Muscle of arm (tissue), 12 donors: ENCODE data around the gene CCL16. TPM values are rescaled to one million over a fixed set of nuclear protein-coding genes. Genes with fewer than 3 reads are reported as not detected.
"Not testable (repeated sequence)": the region's sequence is repeated elsewhere in the genome, so short reads cannot be mapped to it uniquely, and the experiment has no call there.

Source experiments
- DNase-seq: peaks from one replicate; pipeline ENCODE4 v3.0.0-alpha.2; 2013
- polyA plus RNA-seq, 12 donors: library from polyadenylated mRNA; unstranded; fragments of 120-200 nt; gene quantifications; one replicate each; pipeline ENCODE4 v1.2.1, GENCODE V29; 2013; ENCODE audit not compliant: insufficient read length in 12 of 12

Gene CCL16
- polyA plus RNA-seq, 12 donors = 0.13 to 0.54 (median 0.31) TPM; not detected in 4

DNA sequence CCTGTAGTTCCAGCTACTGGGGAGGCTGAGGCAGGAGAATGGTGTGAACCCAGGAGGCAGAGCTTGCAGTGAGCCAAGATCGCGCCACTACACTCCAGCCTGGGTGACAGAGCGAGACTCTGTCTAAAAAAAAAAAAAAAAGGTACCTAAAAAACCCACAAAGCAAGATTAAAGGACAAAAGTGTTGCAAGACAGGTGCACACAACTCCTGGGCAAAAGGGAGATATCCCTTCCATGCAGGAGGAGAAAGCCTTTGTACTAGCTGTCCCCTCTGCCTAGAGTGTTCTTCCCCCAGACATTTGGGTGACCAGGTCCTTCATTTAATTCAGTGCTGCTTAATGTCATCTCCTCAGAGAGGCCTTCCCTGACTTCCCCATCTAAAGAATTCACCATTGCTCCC lies 42.8 kb downstream of the CCL16 start:
- DNase-seq = not testable (repeated sequence)

DNA sequence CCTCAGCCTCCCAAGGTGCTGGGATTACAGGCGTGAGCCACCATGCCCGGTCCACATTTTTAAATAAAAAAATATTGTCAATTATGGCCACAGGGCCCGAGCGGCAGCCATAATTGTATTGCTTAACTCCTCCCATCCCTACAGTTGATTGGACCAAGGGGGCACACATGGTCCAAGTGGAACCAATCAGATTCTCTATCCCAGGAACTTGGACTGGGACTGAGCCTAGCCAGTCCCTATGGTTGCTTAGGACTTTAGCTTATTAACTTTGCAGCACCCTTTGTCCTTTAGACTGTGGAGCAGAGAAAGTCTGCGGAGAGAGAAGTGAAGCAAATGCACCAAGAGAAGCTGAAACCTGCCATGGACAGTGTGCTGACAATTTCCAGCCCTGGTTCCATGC lies 45.2 kb downstream of the CCL16 start:
- no peak for DNase-seq

GRCh38 chr17:35934760-35935159 lies 46.5 kb downstream of the CCL16 start:
- DNase-seq = no peak

DNA sequence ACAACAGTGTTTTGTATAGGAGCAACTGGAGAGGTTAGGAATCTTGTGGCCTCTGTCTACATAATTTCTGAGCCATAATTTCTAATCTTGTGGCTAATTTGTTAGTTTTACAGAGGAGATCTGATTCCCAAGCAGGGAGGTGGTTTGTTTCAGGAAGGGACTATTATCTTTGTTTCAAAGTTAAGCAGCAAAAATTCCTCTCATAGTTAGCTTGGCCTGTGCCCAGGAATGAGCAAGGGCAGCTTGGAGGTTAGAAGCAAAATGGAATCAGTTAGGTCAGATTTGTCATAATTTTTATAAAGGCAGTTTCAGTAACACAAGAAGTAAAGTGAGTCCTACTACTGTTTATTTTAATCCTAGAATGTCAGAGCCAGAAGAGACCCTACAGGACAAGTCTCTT lies 48.7 kb downstream of the CCL16 start:
- DNase-seq = no peak

DNA sequence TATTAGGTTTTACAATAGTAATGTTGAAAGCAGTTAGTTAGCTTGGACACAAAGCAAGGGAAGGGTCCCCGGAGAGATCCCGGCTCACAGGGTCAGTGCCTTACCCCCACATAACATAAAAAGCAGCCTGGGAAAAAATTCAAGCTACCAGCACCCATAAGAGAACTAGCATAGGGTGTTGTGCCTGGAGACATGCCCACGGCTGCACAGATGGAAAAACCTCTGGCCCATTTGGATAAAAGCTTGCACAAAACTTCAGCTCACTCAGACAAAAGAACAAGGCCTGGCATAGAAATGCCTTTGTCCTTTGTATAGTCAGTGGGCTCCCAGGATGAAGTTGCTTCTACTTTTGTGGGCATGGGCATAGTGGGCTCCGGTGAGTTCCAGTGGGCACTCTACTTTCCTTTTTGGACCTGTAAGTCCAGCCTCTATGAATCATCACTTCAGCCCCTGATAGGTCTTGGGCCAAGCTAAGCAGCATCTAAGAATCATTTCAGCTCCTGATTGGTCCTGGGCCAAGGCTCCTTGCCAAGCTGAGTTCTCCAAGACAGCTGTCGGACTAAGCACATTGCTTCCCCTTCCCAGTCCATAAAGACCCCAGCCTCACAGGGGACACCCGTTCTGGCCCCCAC lies 49.4 kb downstream of the CCL16 start:
- DNase-seq = peak; percentile 29

GRCh38 chr17:35930211-35931065 lies 50.9 kb downstream of the CCL16 start, which contains the start of gene RDM1:
Gene RDM1 (minus strand): TSS chr17:35930773. CDS start chr17:35930727, 46 bp downstream.
- peak; percentile 59 for DNase-seq

DNA sequence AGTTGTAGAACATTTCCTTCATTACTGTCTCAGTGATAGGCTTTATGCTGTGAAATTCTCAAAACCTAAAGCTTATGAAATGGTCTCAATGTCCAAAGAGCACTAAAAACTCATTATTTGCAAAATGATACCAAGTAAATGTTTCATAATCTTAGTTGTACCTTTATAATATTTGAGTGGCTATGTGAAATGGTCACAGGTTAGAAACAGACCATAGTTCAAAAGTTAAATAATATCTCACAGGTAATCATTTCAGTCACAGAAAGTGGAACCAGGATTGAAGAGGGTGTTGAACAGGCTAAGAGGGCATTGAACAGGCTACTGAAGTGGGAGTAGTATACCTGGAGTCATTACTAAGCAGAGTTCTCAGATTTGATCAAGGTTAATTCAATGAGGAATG lies 53.6 kb downstream of the CCL16 start:
- no peak for DNase-seq

Other genes with a start within 250 kb of the CCL16 start
- gene RASL10B, start 249.9 kb downstream of the CCL16 start, polyA plus RNA-seq = 1 to 10 TPM in 11 of 12 donors, not detected in 1; 1.4 to 4.3 (median 2.4) TPM
- under 1 TPM in 1 of 12 donors, not detected in 11; 0.07 TPM for gene GAS2L2, start 228.3 kb downstream of the CCL16 start, polyA plus RNA-seq
- gene C17orf50, start 220.6 kb downstream of the CCL16 start, polyA plus RNA-seq = under 1 TPM in 1 of 12 donors, not detected in 11; 0.16 TPM
- 10 to 100 TPM in 1 of 12 donors, 1 to 10 TPM in 10, not detected in 1; 2.2 to 14.3 (median 3.7) TPM for gene MMP28, start 185.9 kb downstream of the CCL16 start, polyA plus RNA-seq
- gene TAF15, start 172.0 kb downstream of the CCL16 start, polyA plus RNA-seq = 100 to 1,000 TPM in 10 of 12 donors, 10 to 100 TPM in 1, not detected in 1; 96.4 to 211 (median 120) TPM
- under 1 TPM in 5 of 12 donors, not detected in 7; 0.11 to 0.21 (median 0.15) TPM for gene HEATR9, start 112.6 kb downstream of the CCL16 start, polyA plus RNA-seq
- gene CCL5, start 101.1 kb downstream of the CCL16 start, polyA plus RNA-seq = 1 to 10 TPM in 8 of 12 donors, under 1 TPM in 2, not detected in 2; 0.63 to 4.0 (median 1.1) TPM
- 1 to 10 TPM in 1 of 12 donors, under 1 TPM in 9, not detected in 2; 0.43 to 1.4 (median 0.65) TPM for gene RDM1, start 50.7 kb downstream of the CCL16 start, polyA plus RNA-seq
- not detected for gene LYZL6, start 37.8 kb downstream of the CCL16 start, polyA plus RNA-seq
- 10 to 100 TPM in 10 of 12 donors, not detected in 2; 18.8 to 62.1 (median 35.3) TPM for gene CCL14, start 5.2 kb upstream of the CCL16 start, polyA plus RNA-seq
- under 1 TPM in 1 of 12 donors, not detected in 11; 0.43 TPM for gene CCL15, start 20.1 kb upstream of the CCL16 start, polyA plus RNA-seq
- gene CCL23, start 36.5 kb upstream of the CCL16 start, polyA plus RNA-seq = under 1 TPM in 2 of 12 donors, not detected in 10; 0.33 TPM
- 1 to 10 TPM in 1 of 12 donors, under 1 TPM in 2, not detected in 9; 0.22 to 1.1 (median 0.32) TPM for gene CCL18, start 82.8 kb upstream of the CCL16 start, polyA plus RNA-seq
- 10 to 100 TPM in 2 of 12 donors, 1 to 10 TPM in 9, not detected in 1; 1.6 to 16.5 (median 6.2) TPM for gene CCL3, start 108.6 kb upstream of the CCL16 start, polyA plus RNA-seq
- 1 to 10 TPM in 10 of 12 donors, not detected in 2; 1.0 to 6.4 (median 3.0) TPM for gene CCL4, start 122.3 kb upstream of the CCL16 start, polyA plus RNA-seq
- 10 to 100 TPM in 6 of 12 donors, 1 to 10 TPM in 5, not detected in 1; 3.8 to 24.8 (median 11.1) TPM for gene TBC1D3B, start 195.1 kb upstream of the CCL16 start, polyA plus RNA-seq
- gene CCL3L1, start 215.3 kb upstream of the CCL16 start, polyA plus RNA-seq = 1 to 10 TPM in 7 of 12 donors, under 1 TPM in 2, not detected in 3; 0.49 to 7.6 (median 1.1) TPM
- 1 to 10 TPM in 9 of 12 donors, under 1 TPM in 1, not detected in 2; 0.95 to 7.9 (median 2.3) TPM for gene CCL4L2, start 229.6 kb upstream of the CCL16 start, polyA plus RNA-seq